GM03348 (cell line): ENCODE data around the gene NFKBIA.
"Not testable (repeated sequence)": the region's sequence is repeated elsewhere in the genome, so short reads cannot be mapped to it uniquely, and the experiment has no call there.

Experiments used
- DNase-seq: peaks from one replicate; pipeline ENCODE4 v3.0.0; 2012; ENCODE audit warnings: low spot score

Gene NFKBIA

GRCh38 chr14:35404449-35405303 lies at the start of gene NFKBIA:
NFKBIA (minus strand) TSS chr14:35404749; CDS start chr14:35404644, 105 bp downstream.
- DNase-seq, result peak; percentile 91

GRCh38 chr14:35446450-35446849 lies 41.9 kb upstream of the NFKBIA start:
- DNase-seq, result no peak

DNA sequence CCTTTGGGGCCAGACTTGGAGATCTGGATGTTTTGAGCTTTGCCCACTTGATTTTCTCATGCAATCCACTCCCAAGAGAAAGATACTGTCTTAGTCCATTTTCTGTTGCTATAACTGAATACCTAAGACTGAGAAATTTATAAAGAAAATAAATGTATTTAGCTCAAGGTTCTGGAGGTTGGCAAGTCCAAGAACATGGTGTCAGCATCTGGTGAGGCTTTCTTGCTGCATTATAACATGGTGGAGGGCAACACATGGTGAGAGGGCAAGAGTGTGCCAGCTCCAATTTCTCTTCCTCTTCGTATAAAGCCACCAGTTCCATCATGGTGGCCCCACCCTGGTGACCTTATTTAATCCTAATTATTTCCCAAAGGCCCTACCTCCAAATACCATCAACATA lies 39.6 kb upstream of the NFKBIA start:
- no peak for DNase-seq

DNA sequence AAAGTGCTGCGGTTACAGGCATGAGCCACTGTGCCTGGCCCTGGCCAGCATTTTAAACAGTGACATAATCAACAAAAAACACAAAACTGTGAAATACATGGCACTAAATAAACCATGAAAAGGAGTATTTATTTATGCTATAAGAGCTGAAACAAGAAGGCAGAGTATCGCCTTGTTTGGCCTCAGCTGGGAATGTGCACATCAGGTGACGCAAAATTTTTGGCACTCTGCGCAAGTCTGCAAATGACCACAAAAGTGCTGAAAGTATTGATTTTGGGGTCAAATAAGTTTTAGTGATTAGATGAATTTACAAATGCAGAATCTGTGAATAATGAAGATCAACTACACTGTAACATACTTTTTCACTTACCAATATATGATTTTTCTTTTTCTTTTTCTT lies 36.6 kb upstream of the NFKBIA start:
- DNase-seq, result no peak

DNA sequence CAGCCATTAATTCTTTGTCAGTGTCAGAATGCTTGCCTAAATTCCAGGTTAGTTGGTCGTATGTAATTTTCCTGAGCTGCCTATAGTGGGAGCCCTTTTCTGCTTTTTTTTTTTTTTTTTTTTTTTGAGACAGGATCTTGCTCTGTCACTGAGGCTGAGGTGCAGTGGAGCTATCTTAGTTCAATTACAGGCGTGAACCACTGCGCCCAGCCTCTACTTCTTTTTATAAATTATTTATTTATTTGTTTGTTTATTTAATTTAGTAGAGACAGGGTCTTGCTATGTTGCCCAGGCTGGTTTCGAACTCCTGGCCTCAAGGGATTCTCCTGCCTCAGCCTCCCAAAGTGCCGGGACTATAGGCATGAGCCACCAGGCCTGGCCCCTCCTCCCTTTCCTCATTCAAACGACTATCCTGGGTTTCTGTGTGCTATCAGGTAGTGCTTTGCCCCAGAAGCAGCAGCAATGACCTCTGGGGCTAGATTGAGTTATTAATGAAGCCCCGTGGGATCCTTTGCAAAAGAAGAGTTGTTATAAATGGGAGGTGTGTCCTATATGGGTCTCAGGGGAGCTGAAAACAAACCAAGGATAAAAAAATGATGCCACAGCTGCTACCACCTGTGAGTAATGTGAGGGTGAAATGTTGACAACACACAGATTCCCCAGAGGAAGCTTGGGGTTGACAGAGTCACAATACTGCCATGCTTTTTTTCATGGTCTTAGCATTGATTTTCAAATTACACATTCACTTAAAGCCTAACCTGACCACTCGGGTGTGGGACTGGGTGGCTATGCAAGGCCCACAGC lies 34.6 kb upstream of the NFKBIA start:
- DNase-seq, result peak; percentile 46

GRCh38 chr14:35438492-35438891 lies 33.9 kb upstream of the NFKBIA start:
- DNase-seq, result not testable (repeated sequence)

- DNase-seq, result no peak
Observed at GRCh38 chr14:35435177-35435576, 30.6 kb upstream of the NFKBIA start.

DNA sequence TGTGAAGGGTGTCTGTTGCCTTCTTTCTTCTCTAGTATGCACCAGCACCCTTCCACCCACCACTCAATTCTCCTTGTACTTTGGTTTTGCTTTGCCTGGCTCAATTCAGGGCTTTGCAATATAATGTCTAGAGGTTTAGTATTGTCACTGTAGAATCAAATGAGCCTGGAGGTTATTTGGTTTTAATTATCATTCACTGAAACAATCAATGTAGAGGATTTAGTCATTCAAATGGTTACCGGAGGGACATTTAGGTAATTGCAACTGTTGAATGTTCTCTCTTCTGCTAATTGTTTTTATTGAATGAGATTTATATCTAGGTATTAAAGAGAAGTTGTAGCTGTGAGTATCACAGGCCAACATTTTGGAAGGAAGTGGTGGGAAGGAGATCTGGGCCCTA lies 29.3 kb upstream of the NFKBIA start:
- DNase-seq, result no peak

- DNase-seq, result no peak
Observed at GRCh38 chr14:35430459-35431199, 26.1 kb upstream of the NFKBIA start.

DNA sequence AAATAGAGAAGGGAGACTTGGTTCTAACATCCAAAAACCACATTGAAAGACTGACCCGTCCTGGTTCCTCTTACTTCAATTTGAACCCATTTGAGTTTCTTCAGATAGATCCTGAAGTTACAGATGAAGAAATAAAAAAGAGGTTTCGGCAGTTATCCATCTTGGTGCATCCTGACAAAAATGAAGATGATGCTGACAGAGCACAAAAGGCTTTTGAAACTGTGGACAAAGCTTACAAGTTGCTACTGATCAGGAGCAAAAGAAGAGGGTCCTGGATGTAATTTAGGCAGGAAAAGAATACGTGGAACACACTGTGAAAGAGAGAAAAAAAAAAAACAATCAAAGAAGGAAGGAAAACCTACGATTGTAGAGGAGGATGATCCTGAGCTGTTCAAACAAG lies 25.4 kb upstream of the NFKBIA start:
- DNase-seq, result no peak

- DNase-seq, result no peak
Observed at GRCh38 chr14:35425850-35426249, 21.3 kb upstream of the NFKBIA start.

DNA sequence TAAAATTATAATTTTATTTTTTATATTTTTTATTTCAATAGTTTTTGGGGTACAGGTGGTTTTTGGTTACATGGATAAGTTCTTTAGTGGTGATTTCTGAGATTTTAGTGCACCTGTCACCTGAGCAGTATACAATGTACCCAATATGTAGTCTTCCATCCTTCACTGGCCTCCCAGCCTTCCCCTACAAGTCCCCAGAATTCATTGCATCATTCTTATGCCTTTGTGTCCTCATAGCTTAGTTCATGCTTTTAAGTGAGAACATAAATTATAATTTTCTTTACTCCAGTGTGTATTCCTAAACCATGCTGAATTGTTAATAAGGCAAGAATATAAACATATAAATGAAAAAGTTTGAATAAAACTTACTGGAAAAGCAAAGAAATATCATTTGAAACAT lies 19.1 kb upstream of the NFKBIA start:
- DNase-seq, result no peak

GRCh38 chr14:35420036-35420811 lies 15.7 kb upstream of the NFKBIA start:
- DNase-seq, result peak; percentile 71

- no peak for DNase-seq
Observed at GRCh38 chr14:35419429-35419841, 14.9 kb upstream of the NFKBIA start.

DNA sequence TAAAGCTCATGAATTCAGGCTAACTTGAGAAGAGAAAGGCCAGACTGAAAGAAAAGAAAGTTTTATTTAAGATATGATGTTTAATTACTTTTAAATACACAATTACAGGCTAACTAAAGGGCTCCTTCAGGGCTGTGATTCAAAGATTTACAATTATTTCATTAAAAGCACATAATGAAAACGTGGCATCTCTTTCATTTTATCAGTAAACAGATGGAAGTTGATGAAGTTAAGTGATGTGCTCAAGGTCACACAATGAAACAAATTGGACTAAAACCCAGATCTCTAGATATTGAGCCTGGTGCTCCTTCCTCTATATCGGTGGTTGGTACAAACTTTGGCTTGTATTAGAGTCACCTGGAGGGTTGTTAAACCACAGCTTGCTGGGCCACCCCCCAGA lies 13.5 kb upstream of the NFKBIA start:
- DNase-seq, result no peak

GRCh38 chr14:35416108-35416750 lies 11.7 kb upstream of the NFKBIA start:
- DNase-seq, result no peak

DNA sequence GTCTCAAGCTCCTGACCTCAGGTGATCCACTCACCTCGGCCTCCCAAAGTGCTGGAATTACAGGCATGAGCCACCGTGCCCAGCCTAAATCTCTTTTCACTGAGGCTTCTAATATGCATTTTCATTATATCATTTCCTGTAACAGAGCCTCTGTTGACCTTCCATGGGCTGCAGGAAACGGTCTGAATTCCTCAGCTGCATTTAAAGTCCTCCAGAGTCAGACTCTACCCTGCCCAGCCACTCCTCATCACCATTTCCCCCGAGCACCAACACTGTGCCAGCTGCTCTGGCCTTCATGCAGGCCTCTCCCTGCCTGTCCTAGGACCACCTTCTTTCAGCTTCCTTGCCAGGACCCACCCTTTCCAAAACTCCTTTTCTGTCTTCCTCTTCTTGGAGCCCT lies 9.8 kb upstream of the NFKBIA start:
- DNase-seq, result peak; percentile 48

GRCh38 chr14:35412272-35413056 lies 7.9 kb upstream of the NFKBIA start:
- DNase-seq, result no peak

DNA sequence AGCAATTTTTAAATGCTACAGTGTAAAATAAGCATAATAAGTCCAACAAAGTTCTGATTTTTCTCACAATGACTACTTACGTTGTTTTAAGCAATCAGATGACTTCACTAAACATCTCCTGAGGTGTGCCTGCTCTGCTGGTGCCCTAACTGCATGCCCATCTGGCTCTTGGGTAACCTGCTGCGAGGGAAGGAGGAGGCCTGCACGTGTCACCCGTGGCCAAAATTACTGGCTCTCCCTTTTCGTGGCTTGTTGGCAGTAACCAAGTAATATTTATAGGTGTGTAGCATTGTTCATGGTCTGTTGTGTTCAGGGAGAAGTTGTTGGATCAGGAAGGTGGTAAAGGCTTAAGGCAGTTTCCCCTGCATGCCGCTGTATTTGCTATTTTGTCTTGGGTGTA lies 6.3 kb upstream of the NFKBIA start:
- no peak for DNase-seq

- DNase-seq, result no peak
Observed at GRCh38 chr14:35409595-35409994, 5.0 kb upstream of the NFKBIA start.
